ENCODE data around the gene AMOTL2.

DNA sequence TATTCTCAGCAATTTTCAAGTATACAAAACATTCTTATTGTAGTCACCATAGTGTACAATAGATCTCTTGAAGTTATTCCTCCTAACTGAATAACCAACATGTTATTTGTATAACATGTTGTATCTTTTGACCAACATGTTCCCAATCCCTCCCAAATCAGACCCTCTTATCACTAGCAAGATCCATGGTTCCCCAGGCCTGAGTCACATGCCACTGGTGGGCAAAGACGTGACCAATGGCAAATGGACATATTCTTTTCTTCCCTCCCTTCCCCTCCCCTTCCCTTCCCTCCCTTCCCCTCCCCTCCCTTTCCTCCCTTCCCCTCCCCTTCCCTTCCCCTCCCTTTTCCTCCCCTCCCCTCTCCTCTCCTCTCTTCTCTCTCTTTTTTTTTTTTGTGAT is 45.4 kb downstream of the AMOTL2 start:
- TF ChIP-seq, protein P1, sequence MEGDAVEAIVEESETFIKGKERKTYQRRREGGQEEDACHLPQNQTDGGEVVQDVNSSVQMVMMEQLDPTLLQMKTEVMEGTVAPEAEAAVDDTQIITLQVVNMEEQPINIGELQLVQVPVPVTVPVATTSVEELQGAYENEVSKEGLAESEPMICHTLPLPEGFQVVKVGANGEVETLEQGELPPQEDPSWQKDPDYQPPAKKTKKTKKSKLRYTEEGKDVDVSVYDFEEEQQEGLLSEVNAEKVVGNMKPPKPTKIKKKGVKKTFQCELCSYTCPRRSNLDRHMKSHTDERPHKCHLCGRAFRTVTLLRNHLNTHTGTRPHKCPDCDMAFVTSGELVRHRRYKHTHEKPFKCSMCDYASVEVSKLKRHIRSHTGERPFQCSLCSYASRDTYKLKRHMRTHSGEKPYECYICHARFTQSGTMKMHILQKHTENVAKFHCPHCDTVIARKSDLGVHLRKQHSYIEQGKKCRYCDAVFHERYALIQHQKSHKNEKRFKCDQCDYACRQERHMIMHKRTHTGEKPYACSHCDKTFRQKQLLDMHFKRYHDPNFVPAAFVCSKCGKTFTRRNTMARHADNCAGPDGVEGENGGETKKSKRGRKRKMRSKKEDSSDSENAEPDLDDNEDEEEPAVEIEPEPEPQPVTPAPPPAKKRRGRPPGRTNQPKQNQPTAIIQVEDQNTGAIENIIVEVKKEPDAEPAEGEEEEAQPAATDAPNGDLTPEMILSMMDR (conservative IDR thresholded peaks at IDR 0.05; ENCODE audit: low read depth, low read length), result no peak
- TF ChIP-seq EZH2 (IDR thresholded peaks at IDR 0.05; ENCODE audit: borderline replicate concordance, low read depth, low read length, poor library complexity, severe bottlenecking), result no peak

Data from A673 (cell line).